Heart left ventricle (tissue), 13 donors: ENCODE results near the gene CXXC4.

Experiments
- POLR2A ChIP-seq, 2 donors: fragments of 450-650 bp; IDR thresholded peaks; one replicate each; pipeline ENCODE4 v1.6.1; 2017; ENCODE audit warnings: antibody characterized with exemption in 2 of 2, mild to moderate bottlenecking in 2 of 2, moderate library complexity in 2 of 2
- TF ChIP-seq, protein P1 (sequence below), 12 donors: fragments of 200-600 bp; sonication (generic) in 4 of 12; IDR thresholded peaks; one replicate each; pipeline versions ENCODE4 v1.5.0 to v1.8.0; 2018 to 2022; ENCODE audit warnings: antibody characterized with exemption in 12 of 12, mild to moderate bottlenecking in 5 of 12
- donor health status: ischemic (EF 13 %, LVEDD 7.1; RV severe dilation, severe dysfunction).
- donor health status: DM: no; HTN: yes; CAD: no.
- donor health status: DM: no; HTN: no; CAD: no.
- donor health status: ischemic (EF 25% LVEDD 6.9; RV normal size, moderate dysfunction).
- donor health status: ischemic (EF 25% LVEDD 5.7; RV mildly dilated, moderate dysfunction).
- donor health status: ischemic (EF 35%, LVEDD 5.7; RV mildly dilated, moderate dysfunction).
- donor health status: nonischemic (EF 11% LVEDD 7.7; RV severe dilation, severe dysfunction).
- donor health status: DM: yes; HTN: yes; CAD: no.
- donor health status: PGD.
- donor health status: ischemic (EF 29% LVEDD 5.4; RV normal size, mild dysfunction).
- donor health status: nonischemic (EF 23%, LVEDD 6.1; RV moderate dilation, normal function).

DNA sequence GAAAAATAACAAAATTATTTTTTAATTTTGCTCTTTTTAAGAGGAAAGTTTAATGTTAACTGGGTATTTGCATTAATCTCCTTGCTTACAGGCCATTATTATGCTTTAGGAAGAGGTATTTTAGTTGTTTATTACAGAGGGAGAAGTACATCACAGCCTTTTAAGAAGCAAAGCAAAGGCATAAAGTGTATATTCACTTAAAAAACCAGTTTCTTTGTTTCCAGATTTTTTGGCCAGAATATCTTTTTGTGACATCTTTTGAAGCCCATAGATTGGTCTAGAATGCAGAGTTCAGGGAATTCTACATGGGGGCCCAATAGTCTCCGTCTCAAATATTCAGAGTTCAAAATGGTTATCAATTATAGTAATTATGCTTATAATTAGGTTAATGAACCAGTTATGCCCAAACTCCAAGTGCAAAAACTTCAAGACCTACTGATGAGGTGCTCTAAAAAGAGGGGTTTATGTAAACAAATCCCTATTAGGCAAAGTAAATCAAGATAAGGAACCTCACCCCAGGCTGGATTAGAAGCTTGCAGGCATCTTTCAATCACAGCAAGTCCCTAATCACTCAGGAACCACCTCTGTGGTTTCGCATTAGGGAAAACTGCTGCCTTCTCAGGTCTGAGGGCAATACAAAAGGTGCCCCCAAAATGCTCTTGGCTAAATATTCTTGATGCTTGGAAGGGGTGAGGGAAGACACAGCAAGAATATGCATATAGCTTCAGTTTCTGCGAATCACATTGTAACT is 1.4 kb downstream of the CXXC4 start:
- TF ChIP-seq, protein P1, sequence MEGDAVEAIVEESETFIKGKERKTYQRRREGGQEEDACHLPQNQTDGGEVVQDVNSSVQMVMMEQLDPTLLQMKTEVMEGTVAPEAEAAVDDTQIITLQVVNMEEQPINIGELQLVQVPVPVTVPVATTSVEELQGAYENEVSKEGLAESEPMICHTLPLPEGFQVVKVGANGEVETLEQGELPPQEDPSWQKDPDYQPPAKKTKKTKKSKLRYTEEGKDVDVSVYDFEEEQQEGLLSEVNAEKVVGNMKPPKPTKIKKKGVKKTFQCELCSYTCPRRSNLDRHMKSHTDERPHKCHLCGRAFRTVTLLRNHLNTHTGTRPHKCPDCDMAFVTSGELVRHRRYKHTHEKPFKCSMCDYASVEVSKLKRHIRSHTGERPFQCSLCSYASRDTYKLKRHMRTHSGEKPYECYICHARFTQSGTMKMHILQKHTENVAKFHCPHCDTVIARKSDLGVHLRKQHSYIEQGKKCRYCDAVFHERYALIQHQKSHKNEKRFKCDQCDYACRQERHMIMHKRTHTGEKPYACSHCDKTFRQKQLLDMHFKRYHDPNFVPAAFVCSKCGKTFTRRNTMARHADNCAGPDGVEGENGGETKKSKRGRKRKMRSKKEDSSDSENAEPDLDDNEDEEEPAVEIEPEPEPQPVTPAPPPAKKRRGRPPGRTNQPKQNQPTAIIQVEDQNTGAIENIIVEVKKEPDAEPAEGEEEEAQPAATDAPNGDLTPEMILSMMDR (IDR thresholded peaks at IDR 0.05): no peak
- no peak for TF ChIP-seq POLR2A (IDR thresholded peaks at IDR 0.05)
